GM19452 (cell line): ENCODE results near the gene BTC.
"Not testable (repeated sequence)": the region's sequence is repeated elsewhere in the genome, so short reads cannot be mapped to it uniquely, and the experiment has no call there.

Experiments used
- ATAC-seq: cut with Tn5 transposase; IDR thresholded peaks from one replicate; pipeline ENCODE4 v1.9.1; 2021; ENCODE audit not compliant: unreplicated experiment

BTC gene

GRCh38 chr4:74794382-74795010 is at the start of gene BTC:
Gene BTC (minus strand): TSS chr4:74794523. CDS start chr4:74794325, 198 bp downstream.
- no peak for ATAC-seq

GRCh38 chr4:74840936-74841509 is 46.7 kb upstream of the BTC start:
- no peak for ATAC-seq

- ATAC-seq = no peak
These were observed 44.5 kb upstream of the BTC start for GRCh38 chr4:74838746-74839370.

- ATAC-seq = no peak
These were observed 36.6 kb upstream of the BTC start for GRCh38 chr4:74830928-74831327.

DNA sequence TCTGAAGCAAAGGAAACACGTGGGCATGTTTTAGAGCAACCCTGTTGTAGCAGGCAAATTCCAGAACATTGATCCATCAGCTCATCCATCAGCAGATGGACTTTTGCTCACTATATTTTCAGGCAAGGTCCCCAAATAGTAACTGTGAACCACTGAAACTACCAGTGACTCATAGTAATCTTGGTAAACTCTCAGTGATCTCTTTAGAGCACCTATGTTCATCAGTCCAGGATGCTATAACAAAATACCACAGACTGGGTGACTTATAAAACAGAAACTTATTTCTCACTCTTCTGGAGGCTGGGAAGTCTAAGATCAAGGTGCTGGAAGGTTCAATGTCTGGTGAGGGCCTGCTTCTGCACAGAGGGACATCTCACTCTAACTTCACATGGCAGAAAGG is 28.9 kb upstream of the BTC start:
- peak; percentile 84 for ATAC-seq

DNA sequence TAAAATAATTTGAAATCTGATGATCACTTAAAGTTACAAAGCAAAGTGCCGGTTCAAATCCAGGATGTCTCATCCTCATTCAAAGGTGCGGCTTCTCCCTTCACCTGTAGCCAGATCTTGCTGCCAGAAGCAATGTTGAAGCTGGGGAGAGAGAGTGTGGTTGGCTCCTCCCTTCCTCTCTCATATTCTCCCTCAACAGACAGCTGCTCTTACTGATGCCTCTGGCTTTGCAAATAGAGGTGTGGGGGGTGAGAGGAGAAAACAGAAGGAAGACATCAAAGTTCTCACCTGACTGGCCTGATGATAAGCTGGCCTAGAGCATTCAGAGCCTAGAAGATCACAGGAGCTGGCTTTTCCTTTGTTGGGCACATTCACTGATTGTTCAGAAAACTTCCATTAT is 28.3 kb upstream of the BTC start:
- no peak for ATAC-seq

DNA sequence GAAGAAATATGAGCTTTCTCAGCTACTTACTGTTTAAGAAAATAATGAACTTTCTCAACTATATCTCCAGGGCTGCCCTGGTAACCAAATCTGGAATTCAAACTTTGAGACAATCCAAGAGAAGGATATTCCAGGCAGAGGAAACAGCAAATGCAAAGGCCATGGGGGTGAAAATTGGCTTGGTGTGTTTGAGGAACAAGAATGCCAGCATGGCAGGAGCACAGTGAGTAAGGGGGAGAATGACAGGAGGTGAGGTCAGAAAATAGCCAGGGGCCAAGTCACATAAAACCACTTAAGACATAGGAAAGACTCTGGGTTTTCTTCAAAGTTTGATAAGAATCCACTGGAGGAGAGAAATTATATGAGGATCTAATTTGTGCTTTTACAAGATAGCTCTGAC is 27.2 kb upstream of the BTC start:
- ATAC-seq = no peak

DNA sequence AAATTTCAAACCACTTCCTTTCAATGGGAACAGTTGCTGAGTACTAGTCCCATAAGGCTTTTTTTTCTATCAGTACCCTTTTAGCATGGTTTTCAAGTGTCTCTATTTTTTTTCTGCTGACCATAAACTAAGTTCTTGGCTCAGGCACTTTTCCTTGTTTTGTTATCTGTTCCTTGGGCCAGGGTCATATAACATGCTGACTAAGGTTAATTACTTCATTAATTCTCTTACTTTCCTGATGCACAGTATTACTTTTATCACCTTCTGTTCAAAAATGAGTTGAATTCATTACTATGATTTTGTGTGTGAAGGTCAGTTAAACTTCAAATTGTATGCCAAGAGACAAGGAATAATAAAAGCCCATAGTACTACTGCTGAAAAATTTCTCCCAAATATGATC is 19.7 kb upstream of the BTC start:
- ATAC-seq = no peak

GRCh38 chr4:74812056-74812455 is 17.7 kb upstream of the BTC start:
- ATAC-seq = not testable (repeated sequence)

GRCh38 chr4:74805601-74806000 is 11.3 kb upstream of the BTC start:
- no peak for ATAC-seq

DNA sequence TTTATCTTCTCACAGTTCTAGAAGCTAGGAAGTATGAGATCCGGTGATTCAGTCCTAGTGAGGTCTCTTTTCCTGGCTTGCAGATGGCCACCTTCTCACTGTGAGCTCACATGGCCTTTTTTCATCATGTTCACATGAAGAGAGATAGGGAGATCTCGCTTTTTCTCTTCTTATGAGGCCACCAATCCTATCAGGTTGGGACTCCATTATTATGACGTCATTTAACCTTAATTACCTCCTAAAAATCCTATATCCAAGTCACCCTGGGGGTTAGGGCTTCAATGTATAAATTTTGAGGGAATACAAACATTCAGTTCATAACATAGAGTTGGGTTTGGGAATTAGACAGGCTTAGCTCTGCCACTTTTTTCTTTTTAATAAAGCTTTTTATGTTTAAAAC is 6.0 kb upstream of the BTC start:
- ATAC-seq = no peak

DNA sequence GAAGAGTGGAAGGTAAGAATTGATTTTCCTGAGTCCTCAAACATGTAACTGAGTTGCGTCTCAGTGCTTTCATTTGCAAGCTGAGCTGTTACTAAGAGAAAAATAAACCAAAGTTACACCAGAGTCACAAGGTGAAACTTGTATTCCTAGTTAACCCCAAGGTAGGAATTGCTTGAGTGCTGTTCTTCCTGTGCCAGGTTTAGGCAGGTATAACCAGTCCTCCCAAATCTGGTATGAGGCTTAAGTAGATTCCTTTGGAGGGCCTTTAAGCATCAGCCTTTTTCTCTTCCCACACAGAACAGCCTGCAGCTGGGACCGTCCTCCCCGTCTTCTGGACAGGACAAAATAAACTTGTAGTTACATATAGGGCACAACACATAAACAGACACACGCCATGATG is 2.3 kb upstream of the BTC start:
- ATAC-seq = no peak

DNA sequence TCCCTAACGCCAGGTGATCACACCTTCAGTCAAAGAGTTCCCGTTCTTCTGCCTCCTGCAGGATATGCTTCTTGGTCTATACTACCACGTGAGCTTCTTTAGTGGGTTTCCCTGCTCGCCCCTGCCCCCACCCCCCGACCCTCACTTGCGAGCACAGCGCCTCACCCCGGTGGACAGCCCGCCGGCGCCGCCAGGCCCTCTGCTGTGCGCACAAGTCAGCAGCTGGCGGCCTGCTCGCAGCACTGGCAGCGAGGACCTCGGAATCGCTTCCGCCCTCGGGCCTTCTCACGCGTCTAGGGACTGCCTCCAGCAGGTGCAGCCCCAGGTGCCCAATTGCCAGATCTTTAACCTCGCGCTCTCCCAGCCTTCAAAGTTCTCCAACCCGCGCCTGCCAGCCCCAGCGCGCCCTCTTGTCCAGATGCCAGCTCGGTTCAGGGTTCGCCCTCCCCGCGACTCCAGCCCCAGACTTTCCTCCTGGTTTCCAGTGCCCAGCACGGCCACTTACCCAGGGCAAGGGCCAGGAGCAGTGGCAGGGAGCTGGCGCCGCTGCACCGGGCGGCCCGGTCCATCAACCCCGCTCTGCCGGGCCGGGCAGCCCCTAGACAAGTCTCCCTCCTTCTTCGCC is 454 bp downstream of the BTC start:
- no peak for ATAC-seq

- ATAC-seq = no peak
These were observed 3.7 kb downstream of the BTC start for GRCh38 chr4:74790652-74791051.

DNA sequence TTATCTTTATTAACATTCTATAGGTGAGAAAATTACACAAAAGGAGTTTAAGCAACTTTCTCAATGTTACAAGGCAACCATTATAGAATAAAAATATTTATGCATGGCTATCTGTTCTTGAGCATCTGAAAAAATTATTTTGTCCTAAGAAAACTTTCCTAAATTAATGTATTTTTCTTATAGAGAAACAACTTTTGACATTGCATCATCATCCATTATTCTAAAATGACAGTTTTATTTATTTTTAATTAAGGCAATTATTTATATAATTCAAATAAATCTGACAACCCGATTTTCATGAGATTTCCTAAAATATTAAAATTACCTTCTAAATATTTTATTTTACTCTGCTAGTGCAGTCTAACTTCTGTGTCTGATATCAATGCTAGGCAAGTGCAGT is 4.8 kb downstream of the BTC start:
- ATAC-seq = no peak

DNA sequence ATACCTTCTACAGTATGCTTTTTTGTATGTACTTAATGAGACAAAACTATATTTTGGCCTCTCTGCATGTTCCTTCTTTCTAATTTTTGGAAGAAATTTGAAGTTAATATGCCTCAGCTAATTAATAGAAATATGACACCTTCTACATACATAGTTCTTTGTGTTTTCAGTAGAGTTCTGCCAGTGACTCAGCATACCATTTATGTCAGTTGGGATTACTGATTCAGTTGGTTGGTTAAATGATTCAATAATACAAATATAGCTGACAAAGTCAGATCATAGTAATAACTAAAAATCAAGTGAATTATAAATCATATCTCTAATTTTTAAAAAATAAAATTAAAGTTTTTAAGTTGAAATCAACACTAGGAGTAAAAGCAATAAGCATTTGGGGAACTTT is 16.8 kb downstream of the BTC start:
- ATAC-seq = no peak

DNA sequence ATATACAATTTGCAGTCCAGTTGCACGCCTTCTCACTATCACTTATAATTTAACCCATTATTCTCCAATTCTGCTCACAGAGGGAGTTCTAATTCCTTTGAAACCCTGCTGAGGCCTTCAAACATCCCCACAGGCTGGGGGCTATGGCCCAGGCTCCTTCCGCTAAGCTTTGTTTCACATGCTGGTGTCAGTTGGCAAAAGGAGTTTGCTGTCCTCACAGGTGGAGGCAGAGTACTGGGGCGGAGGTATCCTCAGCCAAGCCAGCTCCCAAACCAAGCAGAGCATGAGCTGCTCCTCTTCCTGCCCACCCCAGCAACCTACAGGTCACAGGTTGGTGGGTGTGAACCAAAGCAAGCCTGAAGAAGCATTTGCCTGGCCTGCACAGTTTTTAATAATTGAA is 21.5 kb downstream of the BTC start:
- ATAC-seq = no peak

DNA sequence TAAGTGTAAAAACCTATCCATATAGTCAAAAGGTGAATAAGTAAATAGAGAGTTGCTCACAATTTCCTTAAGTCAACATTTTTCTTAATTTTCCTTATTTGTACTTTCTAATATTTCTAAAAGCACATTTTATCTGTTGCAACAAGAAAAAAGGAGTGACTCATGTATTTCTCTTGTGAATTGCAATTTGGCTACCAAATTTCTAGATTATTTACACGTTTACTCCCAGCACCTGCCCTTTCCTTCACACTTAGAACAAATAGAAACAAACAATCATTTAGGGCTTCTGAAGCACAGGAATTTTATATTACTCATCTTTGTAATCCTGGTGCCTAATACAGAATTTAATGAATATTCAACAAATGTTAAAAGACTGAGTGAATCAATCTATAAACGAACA is 22.2 kb downstream of the BTC start:
- no peak for ATAC-seq

GRCh38 chr4:74770226-74770910 is 24.0 kb downstream of the BTC start:
- ATAC-seq = no peak

DNA sequence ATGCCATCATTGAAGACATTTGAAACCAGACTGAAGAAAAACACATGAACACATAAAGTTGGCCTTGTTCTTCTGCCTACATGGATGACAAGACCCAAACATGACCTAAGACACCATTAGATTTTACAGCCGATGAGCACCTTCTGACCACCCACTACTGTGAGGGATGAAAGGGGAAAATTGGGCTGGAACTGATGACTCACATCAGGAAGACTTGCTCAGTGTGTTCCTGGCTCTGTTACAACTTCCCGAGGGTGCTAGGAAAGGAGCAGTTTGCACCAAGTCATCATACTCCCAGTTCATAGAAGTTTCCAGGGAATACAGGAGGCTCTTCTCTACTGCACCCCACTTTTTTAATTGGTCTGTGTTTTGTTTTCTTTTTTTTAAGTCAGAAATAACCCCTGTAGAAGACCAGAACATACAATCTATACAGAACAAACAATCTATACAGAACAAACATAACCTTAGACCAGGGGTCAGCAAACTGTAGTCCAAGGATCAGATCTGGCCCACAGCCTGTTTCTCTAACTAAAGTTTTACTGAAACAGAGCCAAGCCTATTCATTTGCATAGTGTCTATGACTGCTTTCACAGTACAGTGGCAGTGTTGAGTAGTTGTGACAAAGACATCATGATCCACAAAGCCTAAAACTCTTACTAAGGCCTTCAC is 25.3 kb downstream of the BTC start:
- peak; percentile 63 for ATAC-seq

DNA sequence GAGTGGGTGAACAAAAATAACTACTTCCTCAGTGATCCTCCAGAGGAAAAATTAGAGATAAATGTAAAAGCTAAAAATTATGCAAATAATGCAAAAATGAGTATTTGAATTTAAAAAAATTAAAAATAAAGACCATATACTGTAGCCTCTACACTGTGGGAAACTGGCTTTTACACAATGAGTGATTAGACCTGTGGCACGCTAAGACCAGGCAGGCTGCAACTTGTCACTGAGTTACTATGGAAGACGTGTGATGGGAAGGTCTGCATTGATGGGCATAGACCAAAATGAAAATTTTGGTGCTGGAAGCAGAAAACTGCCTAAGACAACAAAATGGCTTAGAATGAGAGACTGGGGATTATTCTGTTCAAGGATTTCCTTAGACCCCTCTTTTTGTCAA is 30.2 kb downstream of the BTC start:
- no peak for ATAC-seq
